Body of pancreas (tissue), 4 donors: ENCODE results near the gene ATG16L1. TPM values are rescaled to one million over a fixed set of nuclear protein-coding genes. Genes with fewer than 3 reads are reported as not detected.
A peak's percentile ranks its signal among the peaks of the same experiment; 100 is the strongest.

Source experiments
- ATAC-seq: fragments of 150-250 bp; one replicate; pipeline ENCODE4 v1.9.1; 2016
- DNase-seq, 4 donors: peaks; one replicate each; pipeline ENCODE4 v3.0.0-alpha.2; 2019
- H3K27ac ChIP-seq, 4 donors: fragments of 200-600 bp; sonication (generic); 1 replicate in 3 of 4; 2 replicates in 1 of 4; pipeline versions ENCODE4 v1.5.1 to v1.6.1; 2016 to 2019; ENCODE audit warnings: mild to moderate bottlenecking in 1 of 4, mixed read lengths in 1 of 4, moderate library complexity in 1 of 4
- H3K27me3 ChIP-seq, 2 donors: fragments of 200-600 bp; sonication (generic); one replicate each; pipeline ENCODE4 v1.6.0; 2016; ENCODE audit warnings: mild to moderate bottlenecking in 1 of 2
- H3K36me3 ChIP-seq, 2 donors: fragments of 200-600 bp; sonication (generic); replicated peaks in 1 of 2; 2 replicates each; pipeline ENCODE4 v1.5.1; 2016; ENCODE audit warnings: low read depth in 2 of 2; ENCODE audit not compliant: insufficient read depth in 1 of 2
- H3K4me1 ChIP-seq: fragments of 200-600 bp; sonication (generic); one replicate; pipeline ENCODE4 v1.6.0; 2016
- H3K4me3 ChIP-seq, 2 donors: fragments of 200-600 bp; sonication (generic); 1 replicate in 1 of 2; 2 replicates in 1 of 2; pipeline ENCODE4 v1.5.1; 2016 to 2019
- H3K9me3 ChIP-seq, 3 donors: fragments of 200-600 bp; sonication (generic); 1 replicate in 2 of 3; 2 replicates in 1 of 3; pipeline ENCODE4 v1.5.1; 2016
- CTCF ChIP-seq, 7 experiments: fragments of 450-650 bp in 4 of 7; fragments of 200-600 bp in 3 of 7; sonication (generic) in 3 of 7; IDR thresholded peaks; one replicate each; pipeline ENCODE4 v1.5.1; 2016 to 2019; ENCODE audit warnings: antibody characterized with exemption in 7 of 7
- POLR2A ChIP-seq, 3 donors: fragments of 450-650 bp; IDR thresholded peaks; one replicate each; pipeline ENCODE4 v1.6.1; 2016; ENCODE audit warnings: antibody characterized with exemption in 3 of 3, mild to moderate bottlenecking in 2 of 3
- WGBS, 2 donors: methylation state at CpG; one replicate each; pipeline ENCODE4 v1.1.5; 2017; 5-methylcytosine and 5-hydroxymethylcytosine counted together
- intact Hi-C: fragments of 100-400 bp; cut with DNase I; formaldehyde crosslinking; loops from one replicate; pipeline ENCODE4 v1.15.1; 2023
- total RNA-seq, 2 donors: library from RNA; depleted of rRNA; stranded (reverse); fragments of >200 nt; gene quantifications; one replicate each; pipeline ENCODE4 v1.1.0, GENCODE V29; 2016

Gene ATG16L1
- total RNA-seq, 2 donors from 2014 or later, result 23.7 to 29.1 TPM

GRCh38 chr2:233236820-233237589 is 14.5 kb upstream of the ATG16L1 start:
- DNase-seq, result no peak
- no peaks in the 10 kb centered on the region for H3K4me1 ChIP-seq
- H3K27ac ChIP-seq, result no peak overlapping the region
- ATAC-seq, result no peak
- H3K36me3 ChIP-seq, result no peaks in the 10 kb centered on the region
- intact Hi-C loops, result no loop called here
- no peaks in the 10 kb centered on the region for H3K9me3 ChIP-seq
- H3K27me3 ChIP-seq, result no peaks in the 10 kb centered on the region
- no peak for TF ChIP-seq POLR2A (IDR thresholded peaks at IDR 0.05)
- TF ChIP-seq CTCF (IDR thresholded peaks at IDR 0.05), result no peak
- WGBS, 2 donors, result 67 to 76% methylated on average over 7 of the region's 7 CpGs
- H3K4me3 ChIP-seq, result no peak overlapping the region

GRCh38 chr2:233240897-233241296 is 10.6 kb upstream of the ATG16L1 start:
- no peak overlapping the region for H3K4me3 ChIP-seq
- intact Hi-C loops, result loop anchor here (10.0 kb wide), 2 partner anchors 386 to 636 kb away; no protein-coding TSS in a partner anchor
- TF ChIP-seq CTCF (IDR thresholded peaks at IDR 0.05) (no peak), POLR2A (IDR thresholded peaks at IDR 0.05) (no peak)
- no peaks in the 10 kb centered on the region for H3K36me3 ChIP-seq
- H3K27me3 ChIP-seq, result no peaks in the 10 kb centered on the region
- DNase-seq (no peak), ATAC-seq (no peak)
- no peak overlapping the region for H3K27ac ChIP-seq
- H3K9me3 ChIP-seq, result no peaks in the 10 kb centered on the region
- 58 to 69% methylated on average over 2 of the region's 2 CpGs for WGBS, 2 donors
- H3K4me1 ChIP-seq, result no peaks in the 10 kb centered on the region

GRCh38 chr2:233241803-233242202 is 9.7 kb upstream of the ATG16L1 start:
- intact Hi-C loops, result loop anchor here (10.0 kb wide), 2 partner anchors 387 to 637 kb away; no protein-coding TSS in a partner anchor
- DNase-seq, result no peak
- H3K4me1 ChIP-seq, result no peaks in the 10 kb centered on the region
- ATAC-seq, result no peak
- H3K4me3 ChIP-seq, result no peak overlapping the region
- H3K27ac ChIP-seq, result no peak overlapping the region
- WGBS, 2 donors, result 70 to 78% methylated on average over 3 of the region's 3 CpGs
- no peaks in the 10 kb centered on the region for H3K36me3 ChIP-seq
- TF ChIP-seq CTCF (IDR thresholded peaks at IDR 0.05) (no peak), POLR2A (IDR thresholded peaks at IDR 0.05) (no peak)
- H3K27me3 ChIP-seq, result no peaks in the 10 kb centered on the region
- no peaks in the 10 kb centered on the region for H3K9me3 ChIP-seq

GRCh38 chr2:233242231-233242927 is 9.1 kb upstream of the ATG16L1 start:
- intact Hi-C loops, result loop anchor here (10.0 kb wide), 2 partner anchors 388 to 638 kb away; no protein-coding TSS in a partner anchor
- 66 to 67% methylated on average over 14 of the region's 14 CpGs for WGBS, 2 donors
- no peaks in the 10 kb centered on the region for H3K36me3 ChIP-seq
- H3K4me1 ChIP-seq, result no peaks in the 10 kb centered on the region
- TF ChIP-seq CTCF (IDR thresholded peaks at IDR 0.05), result no peak
- no peak for TF ChIP-seq POLR2A (IDR thresholded peaks at IDR 0.05)
- peak in 1 of 4 donors; percentile 34 for DNase-seq
- no peak for ATAC-seq
- H3K9me3 ChIP-seq, result no peaks in the 10 kb centered on the region
- no peaks in the 10 kb centered on the region for H3K27me3 ChIP-seq
- no peak overlapping the region for H3K4me3 ChIP-seq
- H3K27ac ChIP-seq, result peak overlapping the region in 1 of 4 donors; percentile 6
